K562 (cell line): Measurements from ENCODE around the gene UTS2R. TPM values are rescaled to one million over a fixed set of nuclear protein-coding genes. Genes with fewer than 3 reads are reported as not detected.
A peak's percentile ranks its signal among the peaks of the same experiment; 100 is the strongest.

Experiments used
- ATAC-seq: fragments of 200-7000 bp; cut with Tn5 transposase; 3 replicates; pipeline ENCODE4 v1.9.1; 2020; ENCODE audit warnings: moderate library complexity
- BruUV-seq: library from RNA; stranded (reverse); fragments of 400-500 nt; replicated peaks from 2 replicates; lab custom pipeline; 2021; lab: Mats Ljungman, UMichigan
- CTCF ChIA-PET: fragments of 300-600 bp; formaldehyde crosslinking; extraction: SDS; loops from one replicate; lab custom pipeline; 2021; ENCODE audit warnings: low intra/inter-chr PET ratio; lab: Yijun Ruan, JAX
- POLR2A ChIA-PET: fragments of 300-600, 350-650 bp; sonication (Branson Sonifier 250); formaldehyde crosslinking; extraction: SDS; loops from one replicate; lab custom pipeline; 2021; ENCODE audit warnings: antibody characterized with exemption, inconsistent platforms; lab: Yijun Ruan, JAX
- DNase-seq, 4 experiments: peaks; one replicate each; pipeline versions ENCODE4 v3.0.0 to v3.0.0-alpha.2; 2011 to 2018; ENCODE audit warnings: low spot score in 3 of 4, mixed read lengths in 3 of 4; ENCODE audit errors: extremely low read depth in 1 of 4
- FAIRE-seq: peaks from 2 replicates; lab custom pipeline; 2011; peaks lifted over from hg19 to GRCh38; lab: Jason Lieb, UNC
- H2AFZ ChIP-seq: 2 replicates; pipeline ENCODE4 v1.6.0; 2011; ENCODE audit warnings: low read depth, low read length, control low read depth, inconsistent platforms
- H3K27ac ChIP-seq: fragments of 200-600 bp; 3 replicates; pipeline ENCODE4 v1.8.0; 2011; ENCODE audit warnings: low read depth, mild to moderate bottlenecking, control low read depth, inconsistent platforms, low read length, moderate library complexity, mixed read lengths; ENCODE audit errors: extremely low read depth
- H3K27me3 ChIP-seq, 2 experiments: fragments of 300-600 bp in 1 of 2; 2 replicates in 1 of 2; 3 replicates in 1 of 2; pipeline versions ENCODE4 v1.6.0 to v1.8.0; 2011; ENCODE audit warnings: inconsistent platforms in 2 of 2, low read length in 2 of 2, mild to moderate bottlenecking in 1 of 2, mixed read lengths in 1 of 2, moderate library complexity in 1 of 2; ENCODE audit not compliant: control insufficient read depth in 2 of 2, insufficient read depth in 2 of 2
- H3K36me3 ChIP-seq: fragments of 300-600 bp; 3 replicates; pipeline ENCODE4 v1.8.0; 2011; ENCODE audit warnings: mild to moderate bottlenecking, low read length, inconsistent platforms; ENCODE audit not compliant: control insufficient read depth, insufficient read depth
- H3K4me1 ChIP-seq, 2 experiments: fragments of 200-600 bp in 1 of 2; replicated peaks in 1 of 2; 2 replicates in 1 of 2; 3 replicates in 1 of 2; pipeline versions ENCODE4 v1.5.1 to v1.8.0; 2011; ENCODE audit warnings: inconsistent platforms in 2 of 2, low read length in 2 of 2, mild to moderate bottlenecking in 1 of 2, mixed read lengths in 1 of 2, moderate library complexity in 1 of 2; ENCODE audit not compliant: control insufficient read depth in 2 of 2, insufficient read depth in 2 of 2
- H3K4me2 ChIP-seq: 2 replicates; pipeline ENCODE4 v1.6.1; 2011; ENCODE audit warnings: low read length, control low read depth, inconsistent platforms, mixed read lengths; ENCODE audit not compliant: insufficient read depth
- H3K4me3 ChIP-seq: fragments of 200-600 bp; sonication (generic), shearing (Covaris generic); 2 replicates; pipeline ENCODE4 v1.5.1; 2016; ENCODE audit warnings: control low read depth, inconsistent platforms
- H3K79me2 ChIP-seq: fragments of 200-600 bp; 3 replicates; pipeline ENCODE4 v1.8.0; 2011; ENCODE audit warnings: low read length, inconsistent platforms; ENCODE audit not compliant: control insufficient read depth, insufficient read depth
- H3K9ac ChIP-seq, 2 experiments: 2 replicates each; pipeline versions ENCODE4 v1.6.0 to v1.6.1; 2011; ENCODE audit warnings: low read depth in 2 of 2, low read length in 2 of 2, control low read depth in 1 of 2, inconsistent platforms in 1 of 2, mild to moderate bottlenecking in 1 of 2, mixed read lengths in 1 of 2; ENCODE audit not compliant: insufficient read depth in 1 of 2
- H3K9me1 ChIP-seq: one replicate; pipeline ENCODE4 v1.6.0; 2011; ENCODE audit warnings: inconsistent platforms, mild to moderate bottlenecking, low read length, moderate library complexity; ENCODE audit not compliant: control insufficient read depth, insufficient read depth
- H3K9me3 ChIP-seq: replicated peaks from 2 replicates; pipeline ENCODE4 v1.5.1; 2011; ENCODE audit warnings: low read depth, low read length, inconsistent platforms; ENCODE audit not compliant: control insufficient read depth, insufficient read depth
- H4K20me1 ChIP-seq: replicated peaks from 2 replicates; pipeline ENCODE4 v1.6.1; 2011; ENCODE audit warnings: low read length, inconsistent platforms, mixed read lengths; ENCODE audit not compliant: control insufficient read depth, insufficient read depth
- ADNP ChIP-seq: fragments of 200-800 bp; sonication (Bioruptor generic); IDR thresholded peaks from 2 replicates; pipeline ENCODE4 v1.6.1; 2016; ENCODE audit warnings: missing genetic modification characterization, missing compliant biosample characterization
- ARID1B ChIP-seq: fragments of 450-650 bp; IDR thresholded peaks from 2 replicates; pipeline ENCODE4 v1.6.1; 2016; ENCODE audit warnings: antibody characterized with exemption, mild to moderate bottlenecking, inconsistent platforms
- BRD4 ChIP-seq: fragments of 200-600 bp; sonication (generic); IDR thresholded peaks from 2 replicates; pipeline ENCODE4 v1.6.1; 2017; ENCODE audit warnings: inconsistent platforms
- C11orf30 ChIP-seq: fragments of 450-650 bp; IDR thresholded peaks from 2 replicates; pipeline ENCODE4 v1.6.1; 2016; ENCODE audit warnings: low read depth, mild to moderate bottlenecking
- CAMTA2 ChIP-seq: fragments of 250-450 bp; sonication (Bioruptor Pico); conservative IDR thresholded peaks from 2 replicates; pipeline ENCODE4 v1.5.1; 2022
- CBX8 ChIP-seq: fragments of 200-600 bp; sonication (generic); IDR thresholded peaks from 2 replicates; pipeline ENCODE4 v1.6.1; 2012; ENCODE audit warnings: borderline replicate concordance, mixed run types, low read depth, mild to moderate bottlenecking, moderate library complexity, mixed read lengths, low read length, control low read depth, inconsistent platforms; ENCODE audit not compliant: poor library complexity, severe bottlenecking; ENCODE audit errors: extremely low read depth
- CHCHD3 ChIP-seq: fragments of 250-450 bp; sonication (Bioruptor Pico); IDR thresholded peaks from 2 replicates; pipeline ENCODE4 v2.1.2; 2022; ENCODE audit warnings: mild to moderate bottlenecking
- ESRRA ChIP-seq: fragments of 450-650 bp; IDR thresholded peaks from 2 replicates; pipeline ENCODE4 v1.6.1; 2014; ENCODE audit warnings: low read depth, mild to moderate bottlenecking, moderate library complexity, borderline replicate concordance
- HDAC8 ChIP-seq: fragments of 450-650 bp; IDR thresholded peaks from 2 replicates; pipeline ENCODE4 v1.6.1; 2016; ENCODE audit warnings: mild to moderate bottlenecking, missing genetic modification characterization, moderate library complexity, missing compliant biosample characterization
- HNRNPH1 ChIP-seq: fragments of 200-400 bp; formaldehyde crosslinking; optimal IDR thresholded peaks from 2 replicates; pipeline ENCODE3; 2017; ENCODE audit warnings: low read depth, mild to moderate bottlenecking, low read length, moderate library complexity
- KDM5B ChIP-seq: fragments of 200-600 bp; sonication (generic); IDR thresholded peaks from 2 replicates; pipeline ENCODE4 v1.6.1; 2012; ENCODE audit warnings: low read depth, mild to moderate bottlenecking, moderate library complexity, low read length, control low read depth, inconsistent platforms; ENCODE audit not compliant: insufficient replicate concordance
- MTA3 ChIP-seq: fragments of 450-650 bp; formaldehyde crosslinking; IDR thresholded peaks from 2 replicates; pipeline ENCODE4 v1.6.1; 2017; ENCODE audit warnings: mild to moderate bottlenecking, borderline replicate concordance
- NCOA2 ChIP-seq, 2 experiments: fragments of 450-650 bp; IDR thresholded peaks; 2 replicates each; pipeline ENCODE4 v1.6.1; 2018; ENCODE audit warnings: mild to moderate bottlenecking in 2 of 2, moderate library complexity in 1 of 2; ENCODE audit not compliant: partially characterized antibody in 2 of 2
- NR4A1 ChIP-seq, 2 experiments: fragments of 250-450 bp in 1 of 2; fragments of 450-650 bp in 1 of 2; sonication (Bioruptor Pico) in 1 of 2; IDR thresholded peaks; 2 replicates each; pipeline versions ENCODE4 v1.4.0 to v1.6.1; 2016 to 2020; ENCODE audit warnings: mild to moderate bottlenecking in 2 of 2, missing compliant biosample characterization in 1 of 2, missing genetic modification characterization in 1 of 2, moderate library complexity in 1 of 2
- OTX1 ChIP-seq: fragments of 450-650 bp; formaldehyde crosslinking; IDR thresholded peaks from 2 replicates; pipeline ENCODE4 v1.4.0; 2022; ENCODE audit warnings: mild to moderate bottlenecking
- RFX1 ChIP-seq: fragments of 450-650 bp; IDR thresholded peaks from 2 replicates; pipeline ENCODE4 v1.6.1; 2016; ENCODE audit warnings: mild to moderate bottlenecking, moderate library complexity
- RNF2 ChIP-seq: sonication (generic); IDR thresholded peaks from 2 replicates; pipeline ENCODE4 v1.6.1; 2016
- SNRNP70 ChIP-seq: fragments of 200-400 bp; formaldehyde crosslinking; optimal IDR thresholded peaks from 2 replicates; pipeline ENCODE3; 2017; ENCODE audit warnings: low read depth, low read length
- SUPT5H ChIP-seq: fragments of 450-650 bp; IDR thresholded peaks from 2 replicates; pipeline ENCODE4 v1.6.1; 2016
- TBP ChIP-seq: optimal IDR thresholded peaks from 2 replicates; pipeline ENCODE3; 2011; ENCODE audit warnings: low read depth, low read length, improper control_type of control experiment
- YBX1 ChIP-seq: fragments of 450-650 bp; IDR thresholded peaks from 2 replicates; pipeline ENCODE4 v1.7.1; 2016; ENCODE audit warnings: mild to moderate bottlenecking
- ZNF408 ChIP-seq: fragments of 250-450 bp; sonication (Bioruptor Pico); IDR thresholded peaks from 2 replicates; pipeline ENCODE4 v1.4.0; 2020; ENCODE audit warnings: low read depth, mild to moderate bottlenecking, moderate library complexity
- WGBS: fragments of 100-300 bp; shearing (Covaris generic); methylation state at CpG from one replicate; pipeline ENCODE4 v1.1.6; 2016; ENCODE audit warnings: low coverage, mixed read lengths; ENCODE audit not compliant: insufficient coverage; ENCODE audit errors: missing lambda C conversion rate; 5-methylcytosine and 5-hydroxymethylcytosine counted together
- in situ Hi-C: fragments of 300-500 bp; cut with MboI; formaldehyde crosslinking; loops from 4 replicates; pipeline ENCODE4 v1.15.0; 2018; ENCODE audit warnings: inconsistent platforms, mixed read lengths
- intact Hi-C: fragments of 100-400 bp; cut with micrococcal nuclease; formaldehyde crosslinking; loops from 2 replicates; pipeline ENCODE4 v1.14.2; 2022
- polyA plus RNA-seq, 8 experiments: library from polyadenylated mRNA; depleted of rRNA in 4 of 8; stranded (reverse) in 5 of 8; unstranded in 3 of 8; fragments of >200 nt; fragmentation: Nextera tagmentation in 2 of 8; fragmentation: Illumina TruSeq in 1 of 8; extraction: Ambion mirVana in 2 of 8; extraction: Trizol in 1 of 8; gene quantifications; 2 replicates each; pipeline versions ENCODE4 v1.2.1 to v1.2.3, GENCODE V29; 2011 to 2014; ENCODE audit warnings: inconsistent platforms in 1 of 8, missing spikeins in 1 of 8
- total RNA-seq, 7 experiments: library from RNA; depleted of rRNA in 6 of 7; stranded (reverse); fragments of >200 nt in 6 of 7; fragmentation: Illumina TruSeq in 2 of 7; extraction: Trizol in 2 of 7; gene quantifications; 2 replicates each; pipeline versions ENCODE4 v1.2.1 to v1.2.3, GENCODE V29; 2011 to 2021; ENCODE audit warnings: low replicate concordance in 1 of 7
- TF ChIP-seq, protein P1 (sequence below): sonication (generic); formaldehyde crosslinking; IDR thresholded peaks from 2 replicates; pipeline ENCODE4 v1.9.0; 2022; ENCODE audit warnings: mild to moderate bottlenecking, missing genetic modification reagents
- TF ChIP-seq, protein P2 (sequence below): fragments of 450-650 bp; formaldehyde crosslinking; IDR thresholded peaks from 2 replicates; pipeline ENCODE4 v1.4.0; 2022; ENCODE audit warnings: missing genetic modification characterization

The UTS2R gene
- total and polyA plus RNA-seq, 9 of the 15 experiments (the other 6 are each of a cell fraction or from before 2014, with no cell fraction given), result 0.22 TPM; not detected in 8

DNA sequence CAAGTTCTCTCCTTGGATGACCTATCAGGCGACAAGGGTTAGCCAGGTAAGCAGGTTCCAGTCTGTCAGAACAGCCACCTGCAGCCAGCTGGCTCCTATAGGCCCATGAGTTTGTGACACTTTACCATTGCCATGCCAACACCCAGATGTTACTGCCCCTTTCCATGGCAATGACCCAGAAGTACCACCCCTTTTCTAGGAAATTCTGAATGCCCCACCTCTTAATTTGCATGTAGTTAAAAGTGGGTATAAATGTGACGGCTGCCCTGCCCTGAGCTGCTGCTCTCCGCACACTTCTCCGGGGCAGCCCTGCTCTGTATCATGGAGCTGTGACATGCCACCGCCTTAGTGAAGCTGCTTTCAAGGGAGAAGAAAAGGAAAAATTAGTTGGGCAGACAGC is 28.0 kb upstream of the UTS2R start:
- Histone ChIP-seq H3K4me2 (no peak overlapping the region), H3K27ac (no peak overlapping the region), H3K9me3 (peaks cover 4% of the 10 kb centered on the region), H3K27me3 (no peaks in the 10 kb centered on the region), H3K4me3 (no peak overlapping the region), H3K9me1 (no peaks in the 10 kb centered on the region), H3K36me3 (no peaks in the 10 kb centered on the region), H3K79me2 (no peaks in the 10 kb centered on the region; the same call in 2 of the 3 replicates), H4K20me1 (no peaks in the 10 kb centered on the region), H3K9ac (no peak overlapping the region), H2AFZ (no peak overlapping the region), H3K4me1 (peaks cover 44 to 69% of the 10 kb centered on the region in 2 experiments)
- 69% methylated on average over 5 of the region's 5 CpGs for WGBS
- CTCF ChIA-PET, result no interaction called here
- DNase-seq, result peak in 1 of 4 experiments; percentile 48
- no TSS peak for BruUV-seq
- no peak for ATAC-seq
- in situ Hi-C loops (no loop called here), intact Hi-C loops (loop anchor here (10.0 kb wide), 1 partner anchor 309 kb away; the partner anchor contains the start of genes DCXR and RAC3)
- FAIRE-seq, result peak; percentile 61
- POLR2A ChIA-PET, result interaction anchor here (0.7 to 2.0 kb wide), 4 partner anchors 9 to 178 kb away, joined by 3 to 8 read pairs (median 4); partner anchors contain the start of gene SECTM1
- TF ChIP-seq CBX8 (no peak), CHCHD3 (CRISPR knock-in tag) (no peak), MTA3 (0 out of 2 replicates have a peak, but pooled peaks have one; percentile 47), ZNF408 (CRISPR knock-in tag) (no peak), ARID1B (no peak), ADNP (tag) (no peak), OTX1 (CRISPR knock-in tag) (no peak), TBP (peak; percentile 54), C11orf30 (no peak), HNRNPH1 (no peak), YBX1 (no peak), CAMTA2 (no peak), HDAC8 (tag) (no peak), BRD4 (no peak), NCOA2 (IDR thresholded peaks at IDR 0.05; ENCODE audit: partially characterized antibody in 2 of 2) (no peak), RNF2 (no peak), KDM5B (peak; percentile 95), ESRRA (no peak), RFX1 (peak; percentile 82), NR4A1 (CRISPR knock-in tag; IDR thresholded peaks at IDR 0.05) (no peak), NR4A1 (tag; IDR thresholded peaks at IDR 0.05) (no peak), SNRNP70 (no peak), SUPT5H (peak; percentile 32; the same call in 1 of the 2 replicates)
- TF ChIP-seq, protein P1, sequence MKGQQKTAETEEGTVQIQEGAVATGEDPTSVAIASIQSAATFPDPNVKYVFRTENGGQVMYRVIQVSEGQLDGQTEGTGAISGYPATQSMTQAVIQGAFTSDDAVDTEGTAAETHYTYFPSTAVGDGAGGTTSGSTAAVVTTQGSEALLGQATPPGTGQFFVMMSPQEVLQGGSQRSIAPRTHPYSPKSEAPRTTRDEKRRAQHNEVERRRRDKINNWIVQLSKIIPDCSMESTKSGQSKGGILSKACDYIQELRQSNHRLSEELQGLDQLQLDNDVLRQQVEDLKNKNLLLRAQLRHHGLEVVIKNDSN (CRISPR knock-in tag), result no peak
- TF ChIP-seq, protein P2, sequence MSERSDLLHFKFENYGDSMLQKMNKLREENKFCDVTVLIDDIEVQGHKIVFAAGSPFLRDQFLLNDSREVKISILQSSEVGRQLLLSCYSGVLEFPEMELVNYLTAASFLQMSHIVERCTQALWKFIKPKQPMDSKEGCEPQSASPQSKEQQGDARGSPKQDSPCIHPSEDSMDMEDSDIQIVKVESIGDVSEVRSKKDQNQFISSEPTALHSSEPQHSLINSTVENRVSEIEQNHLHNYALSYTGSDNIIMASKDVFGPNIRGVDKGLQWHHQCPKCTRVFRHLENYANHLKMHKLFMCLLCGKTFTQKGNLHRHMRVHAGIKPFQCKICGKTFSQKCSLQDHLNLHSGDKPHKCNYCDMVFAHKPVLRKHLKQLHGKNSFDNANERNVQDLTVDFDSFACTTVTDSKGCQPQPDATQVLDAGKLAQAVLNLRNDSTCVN (CRISPR knock-in tag), result no peak
